HepG2 (cell line): Measurements from ENCODE around the gene ZNF845. TPM values are rescaled to one million over a fixed set of nuclear protein-coding genes. Genes with fewer than 3 reads are reported as not detected.

Source experiments
- ELF1 ChIP-seq: sonication (generic); formaldehyde crosslinking; IDR thresholded peaks from 2 replicates; pipeline ENCODE4 v1.4.0; 2020; ENCODE audit warnings: missing genetic modification reagents
- HOXA5 ChIP-seq: sonication (generic); formaldehyde crosslinking; IDR thresholded peaks from 2 replicates; pipeline ENCODE4 v1.4.0; 2020; ENCODE audit warnings: missing genetic modification reagents
- KAT8 ChIP-seq: IDR thresholded peaks from 2 replicates; pipeline ENCODE4 v1.6.1; 2016; ENCODE audit warnings: missing genetic modification reagents, missing compliant biosample characterization
- KDM2A ChIP-seq: sonication (generic); formaldehyde crosslinking; IDR thresholded peaks from 2 replicates; pipeline ENCODE4 v1.4.0; 2020; ENCODE audit warnings: low read depth, missing genetic modification reagents, borderline replicate concordance
- KLF6 ChIP-seq: IDR thresholded peaks from 2 replicates; pipeline ENCODE4 v1.8.0; 2016; ENCODE audit warnings: missing biosample characterization, missing genetic modification reagents
- NFKB2 ChIP-seq: sonication (generic); formaldehyde crosslinking; IDR thresholded peaks from 2 replicates; pipeline ENCODE4 v1.4.0; 2020; ENCODE audit warnings: missing genetic modification reagents, borderline replicate concordance
- NONO ChIP-seq, 2 experiments: fragments of 450-650 bp in 1 of 2; sonication (generic) in 1 of 2; formaldehyde crosslinking in 1 of 2; IDR thresholded peaks in 1 of 2; conservative IDR thresholded peaks in 1 of 2; 2 replicates each; pipeline versions ENCODE4 v1.6.1 to v1.8.0; 2017 to 2022; ENCODE audit warnings: mild to moderate bottlenecking in 1 of 2, missing genetic modification reagents in 1 of 2, moderate library complexity in 1 of 2
- POLR2A ChIP-seq, 2 experiments: IDR thresholded peaks; 2 replicates each; pipeline ENCODE4 v1.6.1; 2011; ENCODE audit warnings: low read depth in 2 of 2, low read length in 2 of 2, mild to moderate bottlenecking in 1 of 2, moderate library complexity in 1 of 2; ENCODE audit not compliant: insufficient read depth in 1 of 2
- SAP130 ChIP-seq: IDR thresholded peaks from 2 replicates; pipeline ENCODE4 v1.6.1; 2016; ENCODE audit warnings: low read depth
- SNAPC5 ChIP-seq: sonication (generic); formaldehyde crosslinking; IDR thresholded peaks from 2 replicates; pipeline ENCODE4 v1.8.1; 2023; ENCODE audit warnings: mild to moderate bottlenecking, missing genetic modification reagents, borderline replicate concordance
- SP4 ChIP-seq: sonication (generic); formaldehyde crosslinking; IDR thresholded peaks from 2 replicates; pipeline ENCODE4 v1.8.1; 2023; ENCODE audit warnings: mild to moderate bottlenecking, missing genetic modification reagents
- ZBTB14 ChIP-seq: sonication (generic); formaldehyde crosslinking; IDR thresholded peaks from 2 replicates; pipeline ENCODE4 v1.4.0; 2020; ENCODE audit warnings: missing genetic modification reagents
- ZBTB21 ChIP-seq: sonication (generic); formaldehyde crosslinking; IDR thresholded peaks from 2 replicates; pipeline ENCODE4 v1.4.0; 2020; ENCODE audit warnings: missing genetic modification reagents
- ZBTB38 ChIP-seq: sonication (generic); formaldehyde crosslinking; IDR thresholded peaks from 2 replicates; pipeline ENCODE4 v1.5.1; 2020; ENCODE audit warnings: mild to moderate bottlenecking, missing genetic modification reagents
- ZBTB49 ChIP-seq: sonication (generic); formaldehyde crosslinking; IDR thresholded peaks from 2 replicates; pipeline ENCODE4 v1.4.0; 2020; ENCODE audit warnings: missing genetic modification reagents, borderline replicate concordance
- ZNF446 ChIP-seq: sonication (generic); formaldehyde crosslinking; IDR thresholded peaks from 2 replicates; pipeline ENCODE4 v1.5.0; 2020; ENCODE audit warnings: mild to moderate bottlenecking, missing genetic modification reagents
- ZNF598 ChIP-seq: sonication (generic); formaldehyde crosslinking; IDR thresholded peaks from 2 replicates; pipeline ENCODE4 v1.5.1; 2020; ENCODE audit warnings: mild to moderate bottlenecking, missing genetic modification reagents, borderline replicate concordance
- ZNF710 ChIP-seq: sonication (generic); formaldehyde crosslinking; IDR thresholded peaks from 2 replicates; pipeline ENCODE4 v1.5.0; 2020; ENCODE audit warnings: mild to moderate bottlenecking, missing genetic modification reagents, borderline replicate concordance
- polyA plus RNA-seq, 8 experiments: library from polyadenylated mRNA; depleted of rRNA in 3 of 8; stranded (reverse) in 7 of 8; unstranded in 1 of 8; fragments of >200 nt; fragmentation: Illumina TruSeq in 4 of 8; extraction: Trizol in 4 of 8; gene quantifications; 2 replicates each; pipeline versions ENCODE4 v1.2.1 to v1.2.3, GENCODE V29; 2011 to 2016; ENCODE audit warnings: low read depth in 4 of 8, missing spikeins in 1 of 8, mixed read lengths in 1 of 8; ENCODE audit not compliant: insufficient read depth in 1 of 8
- total RNA-seq, 5 experiments: library from RNA; depleted of rRNA; stranded (reverse); fragments of >200 nt; fragmentation: Illumina TruSeq; extraction: Trizol; gene quantifications; 2 replicates each; pipeline ENCODE4 v1.2.3, GENCODE V29; 2016; ENCODE audit warnings: low read depth in 1 of 5
- TF ChIP-seq, protein P1 (sequence below), 2 experiments: sonication (generic) in 1 of 2; formaldehyde crosslinking in 1 of 2; IDR thresholded peaks; 2 replicates each; pipeline versions ENCODE4 v1.4.0 to v1.6.1; 2018 to 2020; ENCODE audit warnings: missing genetic modification reagents in 2 of 2, borderline replicate concordance in 1 of 2, low read depth in 1 of 2, mild to moderate bottlenecking in 1 of 2, missing biosample characterization in 1 of 2
- TF ChIP-seq, protein P2 (sequence below): sonication (generic); formaldehyde crosslinking; IDR thresholded peaks from 2 replicates; pipeline ENCODE4 v1.4.0; 2020; ENCODE audit warnings: low read depth, mild to moderate bottlenecking, missing genetic modification reagents

The ZNF845 gene
- total and polyA plus RNA-seq, 2 of the 13 experiments (the other 11 are each of a cell fraction or from before 2014, with no cell fraction given) = 1.7 to 9.6 TPM

DNA sequence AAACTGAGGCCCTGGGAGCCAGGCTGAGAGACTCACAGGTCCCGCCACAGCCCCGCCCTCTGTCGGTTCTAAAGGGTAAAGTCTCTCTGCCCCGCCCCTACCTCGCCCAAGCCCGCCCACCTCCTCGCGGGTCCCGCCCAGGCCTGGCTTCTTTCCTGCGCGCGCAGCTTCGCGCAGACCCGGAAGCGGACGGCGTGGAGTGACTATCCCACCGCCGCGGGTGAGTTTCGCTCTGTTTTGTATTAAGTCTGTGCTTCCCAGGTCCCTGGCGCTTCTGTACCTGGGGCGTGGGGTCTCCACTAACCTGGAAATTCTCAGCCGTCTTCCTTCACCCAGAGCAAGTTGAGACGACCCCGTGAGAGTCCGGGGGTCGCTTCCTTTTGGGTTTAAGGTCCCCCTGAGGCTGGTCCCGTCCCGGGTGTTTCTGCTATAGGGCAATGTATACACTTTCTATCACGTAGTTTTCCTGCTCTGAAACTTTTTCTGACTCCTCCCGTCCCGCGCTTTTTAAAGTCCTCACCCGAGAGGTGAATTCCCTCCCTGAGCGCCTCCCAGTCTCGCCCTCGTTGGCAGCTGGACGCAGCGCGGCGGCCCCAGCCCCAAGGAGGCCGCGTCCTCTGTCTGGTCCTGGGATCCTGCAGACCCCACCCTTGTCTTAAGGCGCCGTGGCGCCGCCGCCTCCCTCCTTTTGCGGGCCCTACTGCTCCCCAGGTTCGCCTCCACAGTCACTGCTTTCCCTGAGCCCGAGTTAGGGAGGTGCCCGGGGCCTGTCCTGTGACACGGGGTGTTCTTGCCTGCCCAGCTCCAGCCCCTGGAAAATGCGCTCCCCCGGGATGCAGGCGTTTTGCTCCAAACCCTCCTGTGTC is 61.7 kb downstream of the ZNF845 start, which contains the start of gene ZNF765 (continued):
- no peak for TF ChIP-seq ZNF598 (CRISPR knock-in tag)
- no peak for TF ChIP-seq ZBTB21 (CRISPR knock-in tag)
- peak; percentile 83 for TF ChIP-seq SP4 (CRISPR knock-in tag)
- no peak for TF ChIP-seq ZBTB49
- TF ChIP-seq KDM2A (CRISPR knock-in tag) = peak; percentile 64; the same call in 1 of the 2 replicates
- TF ChIP-seq POLR2A (IDR thresholded peaks at IDR 0.05; ENCODE audit: insufficient read depth in 1 of 2, low read depth in 2 of 2, low read length in 2 of 2) = peak; percentile 60 to 80; a peak in 3 of 4 replicates
- no peak for TF ChIP-seq ZBTB38
- TF ChIP-seq KLF6 (CRISPR knock-in tag) = no peak
- TF ChIP-seq, protein P1, sequence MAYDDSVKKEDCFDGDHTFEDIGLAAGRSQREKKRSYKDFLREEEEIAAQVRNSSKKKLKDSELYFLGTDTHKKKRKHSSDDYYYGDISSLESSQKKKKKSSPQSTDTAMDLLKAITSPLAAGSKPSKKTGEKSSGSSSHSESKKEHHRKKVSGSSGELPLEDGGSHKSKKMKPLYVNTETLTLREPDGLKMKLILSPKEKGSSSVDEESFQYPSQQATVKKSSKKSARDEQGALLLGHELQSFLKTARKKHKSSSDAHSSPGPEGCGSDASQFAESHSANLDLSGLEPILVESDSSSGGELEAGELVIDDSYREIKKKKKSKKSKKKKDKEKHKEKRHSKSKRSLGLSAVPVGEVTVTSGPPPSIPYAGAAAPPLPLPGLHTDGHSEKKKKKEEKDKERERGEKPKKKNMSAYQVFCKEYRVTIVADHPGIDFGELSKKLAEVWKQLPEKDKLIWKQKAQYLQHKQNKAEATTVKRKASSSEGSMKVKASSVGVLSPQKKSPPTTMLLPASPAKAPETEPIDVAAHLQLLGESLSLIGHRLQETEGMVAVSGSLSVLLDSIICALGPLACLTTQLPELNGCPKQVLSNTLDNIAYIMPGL (CRISPR knock-in tag; IDR thresholded peaks at IDR 0.05; ENCODE audit: borderline replicate concordance in 1 of 2, low read depth in 1 of 2) = peak in 1 of 2 experiments; percentile 30; a peak in 1 of 4 replicates
- peak; percentile 7; the same call in 1 of the 2 replicates for TF ChIP-seq NFKB2 (CRISPR knock-in tag)
- no peak for TF ChIP-seq NONO (IDR thresholded peaks at IDR 0.05)
- 0 out of 2 replicates have a peak, but pooled peaks have one; percentile 41 for TF ChIP-seq NONO (CRISPR knock-in tag; conservative IDR thresholded peaks at IDR 0.05)
- TF ChIP-seq, protein P2, sequence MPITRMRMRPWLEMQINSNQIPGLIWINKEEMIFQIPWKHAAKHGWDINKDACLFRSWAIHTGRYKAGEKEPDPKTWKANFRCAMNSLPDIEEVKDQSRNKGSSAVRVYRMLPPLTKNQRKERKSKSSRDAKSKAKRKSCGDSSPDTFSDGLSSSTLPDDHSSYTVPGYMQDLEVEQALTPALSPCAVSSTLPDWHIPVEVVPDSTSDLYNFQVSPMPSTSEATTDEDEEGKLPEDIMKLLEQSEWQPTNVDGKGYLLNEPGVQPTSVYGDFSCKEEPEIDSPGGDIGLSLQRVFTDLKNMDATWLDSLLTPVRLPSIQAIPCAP = no peak
- TF ChIP-seq KAT8 = peak; percentile 71
- TF ChIP-seq ZNF710 (CRISPR knock-in tag) = no peak
- TF ChIP-seq HOXA5 (CRISPR knock-in tag) = peak; percentile 17; the same call in 1 of the 2 replicates
- TF ChIP-seq ELF1 (CRISPR knock-in tag) = peak; percentile 99
- no peak for TF ChIP-seq ZBTB14 (CRISPR knock-in tag)
- 0 out of 2 replicates have a peak, but pooled peaks have one; percentile 24 for TF ChIP-seq ZNF446 (CRISPR knock-in tag)
- TF ChIP-seq SNAPC5 (CRISPR knock-in tag) = no peak
- peak; percentile 85 for TF ChIP-seq SAP130 (CRISPR knock-in tag)
